Stimulated activated CD4-positive, alpha-beta T cell treated with anti-CD3 and anti-CD28 coated beads, Interleukin-2, amount 100 ng/mL, for 24 hours (primary cell): Measurements from ENCODE around the gene NUP214.
"Not testable (repeated sequence)": the region's sequence is repeated elsewhere in the genome, so short reads cannot be mapped to it uniquely, and the experiment has no call there.

Experiments used
- DNase-seq, 2 donors: peaks; one replicate each; pipeline ENCODE4 v3.0.0-alpha.2; 2020

The NUP214 gene

DNA sequence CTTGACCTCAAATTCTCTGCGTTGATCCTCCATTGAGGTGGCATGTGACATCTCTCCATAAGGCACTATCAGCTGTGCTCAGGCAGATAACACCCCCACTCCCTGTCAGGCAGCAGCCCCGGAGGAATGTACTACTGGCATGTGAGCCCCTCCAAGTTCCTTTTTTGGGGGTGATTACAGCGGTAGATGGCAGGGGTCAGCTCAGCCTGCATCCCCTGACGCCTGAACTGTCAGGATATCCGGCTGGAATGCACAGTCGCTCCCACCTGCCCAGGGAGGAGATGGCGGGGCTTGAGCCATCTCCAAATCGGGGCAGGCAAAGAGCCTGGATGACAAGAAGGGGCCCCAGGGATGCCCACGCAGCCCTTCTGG lies 110.1 kb downstream of the NUP214 start:
- no peak for DNase-seq

DNA sequence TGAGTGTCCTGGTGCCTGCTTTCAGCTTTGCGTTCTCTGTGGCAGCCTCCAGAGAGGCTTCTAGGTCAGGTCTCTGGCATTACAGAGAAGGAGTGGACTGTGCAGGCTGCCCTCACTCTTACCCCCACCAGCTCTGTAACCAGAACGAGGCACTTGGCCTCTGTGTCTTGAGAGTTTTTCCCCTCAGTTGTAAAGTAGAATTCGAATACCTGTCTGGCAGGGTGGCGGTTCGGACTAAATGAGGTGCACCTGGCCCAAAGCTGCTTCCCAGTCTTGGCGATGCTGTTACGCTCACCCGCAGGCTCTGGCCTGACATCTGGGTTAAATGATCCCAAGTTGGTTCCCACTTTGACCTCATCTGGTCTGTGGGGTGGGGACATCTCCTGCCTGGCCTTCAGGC lies 110.8 kb downstream of the NUP214 start:
- no peak for DNase-seq

- DNase-seq, result no peak
These were observed 111.4 kb downstream of the NUP214 start for GRCh38 chr9:131236761-131237160.

GRCh38 chr9:131237291-131237690 lies 111.9 kb downstream of the NUP214 start:
- no peak for DNase-seq

DNA sequence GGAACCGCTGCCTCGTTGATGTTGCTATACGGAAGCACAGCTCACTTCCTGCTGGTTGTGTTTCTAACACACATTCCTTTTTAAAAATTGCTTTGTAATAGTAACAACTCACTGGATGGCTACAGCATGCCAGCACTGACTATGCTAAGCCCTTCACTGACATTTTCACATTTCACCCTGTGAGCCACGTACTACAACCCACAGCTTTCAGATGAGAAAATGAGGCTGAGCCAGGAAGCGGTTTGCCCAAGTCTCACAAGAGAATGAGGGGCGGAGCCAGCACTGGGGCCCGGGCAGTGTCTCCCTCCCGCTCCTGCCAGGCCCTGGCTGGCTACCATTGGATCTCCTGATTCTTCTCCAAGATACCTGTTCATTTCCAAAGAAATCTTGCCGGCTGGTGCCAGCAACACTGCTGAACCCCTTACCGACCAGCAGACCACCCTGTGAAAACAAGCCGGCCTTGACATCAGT lies 112.6 kb downstream of the NUP214 start:
- peak; percentile 87 to 88 for DNase-seq

GRCh38 chr9:131238402-131239021 lies 113.1 kb downstream of the NUP214 start:
- no peak for DNase-seq

DNA sequence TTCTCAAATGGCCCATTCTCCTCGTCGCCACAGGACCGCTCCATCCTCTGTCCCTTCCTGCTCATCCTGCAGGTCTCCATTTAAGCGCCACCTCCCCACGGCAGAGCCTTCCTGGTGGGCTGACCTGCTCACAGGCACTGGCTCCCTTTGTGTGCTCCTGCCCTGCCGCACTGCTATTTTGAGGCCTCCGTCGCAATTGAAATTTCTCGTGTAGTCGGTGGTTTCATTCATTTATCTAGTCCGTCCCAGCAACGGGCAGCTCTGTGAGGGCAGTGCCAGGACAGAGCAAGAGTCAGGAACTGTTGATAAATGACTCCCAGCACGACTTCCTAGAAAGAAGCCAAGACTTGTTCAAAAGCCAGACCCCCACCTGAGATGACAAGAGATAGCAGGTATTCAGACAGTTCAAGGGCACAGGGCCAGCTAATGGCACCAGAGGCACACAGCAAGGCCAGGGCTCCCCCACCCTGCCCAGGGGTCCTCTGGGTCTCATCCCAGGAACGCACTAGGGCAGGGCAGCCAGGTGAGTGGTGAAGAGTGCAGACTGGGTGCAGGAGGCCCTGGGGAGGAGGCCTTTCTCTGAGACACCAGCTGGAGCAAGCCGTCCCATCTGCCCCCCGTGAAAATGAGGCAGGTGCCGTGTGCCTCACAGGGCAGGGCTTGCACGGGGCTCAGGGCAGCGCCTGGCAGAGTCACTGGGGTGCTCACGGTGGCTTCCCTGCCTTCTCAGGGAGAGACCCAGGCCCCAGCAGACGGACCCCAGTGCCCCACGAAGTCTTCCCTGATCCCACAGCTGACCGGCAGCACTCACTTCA lies 114.0 kb downstream of the NUP214 start:
- no peak for DNase-seq

DNA sequence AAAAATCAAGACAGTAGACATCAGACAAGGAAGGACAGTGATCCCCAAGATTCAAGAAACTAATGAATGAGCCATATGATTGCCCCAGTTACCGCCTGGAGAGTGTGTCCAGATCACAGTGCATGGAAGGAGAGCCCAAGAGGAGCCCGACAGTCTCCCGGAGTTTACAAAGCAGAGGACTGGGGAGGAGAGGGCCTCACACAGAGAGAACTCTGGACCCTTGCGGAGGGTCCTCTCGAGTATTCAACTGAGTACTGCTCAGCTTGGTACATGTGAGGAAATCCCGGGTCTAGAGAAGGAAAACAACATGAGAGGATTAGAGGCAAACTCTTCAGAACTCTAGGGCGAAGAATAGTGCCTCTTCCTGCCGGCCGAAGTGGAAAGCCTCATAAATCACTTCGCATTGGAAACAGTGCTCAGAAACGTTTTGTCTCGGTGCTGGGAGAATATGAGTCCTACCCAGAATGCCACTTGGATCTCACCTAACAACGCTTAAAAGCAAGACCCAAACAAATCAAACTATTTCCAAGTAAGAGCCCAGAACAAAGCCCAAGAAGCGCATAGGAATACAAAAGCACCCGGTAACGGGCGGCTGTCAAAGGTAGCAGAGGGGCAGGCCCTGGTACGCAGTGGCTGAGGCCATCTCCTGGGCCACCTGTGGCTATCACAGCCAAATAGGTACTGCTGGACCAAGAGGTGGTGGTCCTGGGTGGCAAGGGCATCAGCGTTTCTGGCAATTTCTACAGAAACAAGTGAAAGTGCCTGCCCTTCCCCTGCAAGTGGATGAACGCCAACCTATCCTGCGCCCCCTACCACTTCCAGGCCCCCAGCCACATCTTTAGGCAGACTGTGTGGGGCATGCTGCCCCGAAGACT lies 114.9 kb downstream of the NUP214 start:
- no peak for DNase-seq

DNA sequence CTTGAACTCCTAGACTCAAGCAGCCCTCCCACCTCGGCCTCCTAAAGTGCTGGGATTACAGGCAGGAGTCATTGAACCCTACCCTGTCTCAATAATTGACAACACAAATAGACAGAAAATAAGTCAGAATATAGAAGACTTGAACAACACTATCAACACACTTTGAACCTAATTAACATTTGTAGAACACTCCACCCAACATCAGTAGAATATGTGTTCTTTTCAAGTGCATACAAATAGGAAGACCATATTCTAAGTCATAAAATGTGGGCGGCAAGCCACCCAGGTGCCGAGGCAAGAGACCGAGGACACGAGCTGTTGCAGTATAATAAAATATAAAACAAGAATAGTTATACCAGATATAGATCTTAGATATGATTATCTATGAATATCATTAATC lies 118.9 kb downstream of the NUP214 start:
- not testable (repeated sequence) for DNase-seq

DNA sequence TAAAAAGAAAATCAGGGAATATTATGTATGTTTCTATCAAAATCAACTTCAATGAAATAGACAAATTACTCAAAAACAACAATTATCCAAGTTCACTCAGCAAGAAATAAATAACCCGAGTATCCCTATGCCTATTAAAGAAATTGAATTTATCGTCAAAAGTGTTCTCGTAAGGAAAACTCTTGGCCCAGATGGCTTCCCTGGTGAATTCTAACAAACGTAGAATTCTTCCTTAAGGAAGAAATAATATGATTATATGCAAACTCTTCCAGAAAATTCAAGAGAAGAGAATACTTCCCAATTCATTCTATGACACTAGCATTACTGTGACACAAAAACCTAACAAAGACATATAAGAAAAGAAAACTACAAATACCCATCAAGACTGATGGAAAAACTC lies 121.2 kb downstream of the NUP214 start:
- no peak for DNase-seq

GRCh38 chr9:131252120-131252519 lies 126.7 kb downstream of the NUP214 start:
- no peak for DNase-seq

DNA sequence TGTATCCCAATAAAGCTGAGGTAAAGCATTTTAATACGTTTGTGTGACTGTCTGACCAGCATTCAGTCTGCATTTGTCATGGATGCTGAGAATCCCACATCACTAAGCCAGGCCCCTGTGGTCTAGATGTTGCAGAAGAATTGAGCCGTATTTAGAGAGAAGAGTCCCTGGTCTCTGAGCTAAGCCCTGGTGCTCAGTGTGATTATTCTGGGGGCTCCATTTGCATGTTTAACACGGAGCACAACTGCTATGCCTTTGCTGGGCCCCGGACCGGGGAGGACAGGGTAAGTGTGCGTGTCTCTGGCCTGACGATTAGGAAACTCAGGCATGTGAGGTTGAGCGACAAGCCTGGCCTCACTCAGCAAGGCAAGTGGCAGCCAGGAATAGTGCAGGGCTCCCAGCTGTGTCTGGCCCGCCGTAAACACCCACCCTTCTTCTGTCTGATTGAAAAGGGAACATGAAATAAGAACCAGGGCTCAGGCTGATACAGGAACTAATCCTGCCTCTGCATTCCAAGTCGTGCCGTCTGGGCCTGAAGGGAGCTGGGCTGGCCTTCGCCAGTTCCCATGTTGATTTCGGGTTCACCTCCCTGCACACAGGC lies 128.6 kb downstream of the NUP214 start:
- no peak for DNase-seq

GRCh38 chr9:131254626-131255025 lies 129.2 kb downstream of the NUP214 start:
- DNase-seq, result no peak

DNA sequence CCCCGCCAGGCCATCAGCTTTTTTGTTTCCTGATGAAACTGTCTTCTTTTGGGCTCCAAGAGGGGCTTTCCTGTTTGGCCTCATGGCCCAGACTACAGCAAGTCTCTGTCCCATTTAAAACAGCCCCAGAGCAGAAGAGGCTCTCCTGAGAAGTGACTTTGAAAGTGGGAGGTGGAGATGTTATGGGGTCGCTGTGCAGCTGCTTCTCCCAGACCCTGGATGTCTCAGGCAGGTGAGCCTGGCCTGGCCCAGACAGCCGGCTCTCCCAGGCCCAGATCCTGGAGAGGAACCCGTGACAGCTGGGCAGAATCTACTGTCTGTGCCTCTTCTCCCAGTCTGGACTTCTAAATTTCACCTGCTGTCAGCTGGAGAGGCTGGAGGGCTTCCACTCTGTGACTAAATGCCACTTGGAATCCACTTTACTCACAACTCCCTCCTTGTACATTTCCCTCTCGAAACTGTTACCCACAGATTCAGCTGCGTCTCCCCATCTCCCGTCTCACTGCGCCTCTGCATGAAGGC lies 130.4 kb downstream of the NUP214 start:
- DNase-seq, result no peak

GRCh38 chr9:131257266-131258025 lies 132.1 kb downstream of the NUP214 start:
- DNase-seq, result peak in 1 of 2 donors; percentile 19

- DNase-seq, result no peak
These were observed 132.8 kb downstream of the NUP214 start for GRCh38 chr9:131258186-131258585.

DNA sequence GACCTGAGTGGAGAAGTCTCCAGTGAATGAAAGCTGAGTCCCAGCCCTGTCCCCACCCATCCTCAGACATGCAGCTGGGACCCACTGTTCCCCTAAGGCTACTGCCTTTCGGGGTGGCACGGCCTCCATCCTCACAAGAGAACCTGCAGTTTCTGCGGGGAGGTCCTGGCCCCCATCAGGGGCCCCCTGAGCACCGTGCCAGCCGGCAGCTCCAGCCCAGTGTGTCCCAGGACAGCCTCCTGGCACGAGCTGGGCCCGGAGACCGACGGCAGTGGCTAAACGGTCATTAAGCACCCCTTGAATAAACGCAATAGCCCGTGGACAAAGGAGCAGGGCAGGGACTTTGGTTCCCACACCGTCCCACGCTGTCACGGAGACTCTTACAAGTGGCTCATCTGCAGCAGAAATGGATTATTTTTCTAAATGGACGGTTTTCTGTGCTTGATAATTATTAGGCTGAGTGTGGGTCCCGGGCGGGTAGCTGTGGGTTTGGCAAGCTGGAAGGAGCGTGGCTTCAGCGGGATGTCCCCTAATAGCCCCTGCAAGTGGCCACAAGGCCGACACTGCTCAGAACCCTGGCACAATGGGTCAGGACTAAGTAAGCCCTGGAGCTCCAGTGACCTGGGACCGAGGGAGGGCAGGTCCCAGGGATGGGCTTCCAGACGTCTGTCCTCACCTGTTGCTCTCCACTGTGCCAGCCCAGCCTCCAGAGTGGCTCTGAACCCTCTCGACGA lies 133.5 kb downstream of the NUP214 start:
- DNase-seq, result peak in 1 of 2 donors; percentile 16

GRCh38 chr9:131259432-131259898 lies 134.1 kb downstream of the NUP214 start:
- DNase-seq, result no peak

DNA sequence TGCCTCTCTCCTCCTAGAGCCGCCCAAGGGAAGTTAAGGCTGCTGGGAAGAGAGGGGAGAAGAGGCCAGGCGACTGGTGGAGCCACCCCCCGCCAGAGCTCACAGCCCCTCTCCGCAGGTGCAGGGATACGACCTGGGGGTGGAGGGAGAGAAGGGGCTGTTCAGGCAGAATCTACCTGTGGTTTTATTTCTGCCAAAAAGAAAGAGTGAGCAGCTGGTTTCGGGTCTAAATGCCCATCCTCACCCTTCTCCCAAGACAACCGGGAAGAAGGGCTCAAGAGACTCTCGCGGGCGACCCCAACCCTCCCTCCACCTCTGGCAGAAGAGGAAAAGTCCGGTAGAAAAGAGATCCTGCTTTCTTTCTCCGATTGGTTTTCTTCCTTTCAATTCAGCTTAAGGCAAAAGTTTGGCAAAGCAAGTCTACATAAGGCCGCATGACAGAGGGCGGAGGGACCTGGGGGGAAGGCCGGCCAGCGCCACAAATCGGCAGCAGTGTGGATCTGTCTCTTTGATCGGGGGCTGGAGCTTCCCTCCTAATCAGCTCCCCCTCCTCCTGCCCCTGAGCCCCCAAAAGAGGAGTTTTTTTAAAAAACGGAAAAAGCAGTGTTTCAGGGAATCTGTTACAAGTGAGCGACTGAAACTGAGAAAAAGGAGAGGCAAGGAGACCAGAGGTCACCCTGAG lies 134.7 kb downstream of the NUP214 start:
- no peak for DNase-seq

GRCh38 chr9:131260751-131261452 lies 135.5 kb downstream of the NUP214 start:
- DNase-seq, result no peak
